ENCODE results near the gene TBL1XR1. TPM values are rescaled to one million over a fixed set of nuclear protein-coding genes. Genes with fewer than 3 reads are reported as not detected.

TBL1XR1 gene
- total and polyA plus RNA-seq, 2 of the 4 experiments (the other 2 are of a cell fraction), result 25.2 to 170 TPM

- no peak overlapping the region for H3K4ac ChIP-seq (ENCODE audit: low read depth, low read length)
- H3K18ac ChIP-seq (ENCODE audit: low read depth, low read length), result no peak overlapping the region
- no peak overlapping the region for H4K5ac ChIP-seq (ENCODE audit: low read depth, low read length)
- in situ Hi-C loops (cut with MboI; ENCODE audit: low sequenced_read_pairs) (loop anchor here (10.0 to 25.0 kb wide), 3 partner anchors 297 to 1327 kb away; no protein-coding TSS in a partner anchor), dilution Hi-C loops (cut with HindIII; ENCODE audit: low sequenced_read_pairs, unreplicated experiment) (no loop called here), intact Hi-C loops (cut with micrococcal nuclease) (loop anchor here (10.0 kb wide), 1 partner anchor 767 kb away; no protein-coding TSS in a partner anchor)
- no TSS peak for BruUV-seq (replicated peaks)
- H4K91ac ChIP-seq (ENCODE audit: insufficient read depth, low read depth, low read length), result no peak overlapping the region
- H2BK5ac ChIP-seq (ENCODE audit: low read depth, low read length, poor library complexity, severe bottlenecking), result no peak overlapping the region
- CTCF ChIA-PET, result no interaction called here
- no peak overlapping the region for H4K8ac ChIP-seq (ENCODE audit: low read depth in 2 of 2, low read length in 2 of 2)
- H2AK9ac ChIP-seq (replicated peaks; ENCODE audit: low read depth, low read length, poor library complexity), result no peak overlapping the region
- no peak overlapping the region for H2BK120ac ChIP-seq (ENCODE audit: low read depth, low read length)
- H3K4me1 ChIP-seq (ENCODE audit: control insufficient read depth, insufficient read depth, low read length), result peaks cover 2% of the 10 kb centered on the region; the same call in 1 of the 2 replicates
- H3K27me3 ChIP-seq (ENCODE audit: control insufficient read depth, insufficient read depth, low read length), result no peaks in the 10 kb centered on the region
- no peak overlapping the region for H2AK5ac ChIP-seq (ENCODE audit: low read depth, low read length)
- H3K9me1 ChIP-seq (ENCODE audit: insufficient read depth, low read length), result no peaks in the 10 kb centered on the region; the same call in 1 of the 2 replicates
- H3K36me3 ChIP-seq (ENCODE audit: control insufficient read depth, insufficient read depth, low read length), result peaks cover 3% of the 10 kb centered on the region
- H3K4me2 ChIP-seq (ENCODE audit: low read depth, low read length), result no peak overlapping the region
- DNase-seq, result peak; percentile 24
- no peak overlapping the region for H3K23ac ChIP-seq (ENCODE audit: low read depth, low read length)
- no peak overlapping the region for H2BK15ac ChIP-seq (ENCODE audit: low read depth, low read length)
- no peaks in the 10 kb centered on the region for H3K9me3 ChIP-seq (ENCODE audit: control insufficient read depth, insufficient read depth, low read length)
- H3K14ac ChIP-seq (replicated peaks; ENCODE audit: low read depth, low read length), result no peak overlapping the region
- no peak overlapping the region for H3K56ac ChIP-seq (ENCODE audit: extremely low read depth, insufficient read depth, low read length)
- H2AFZ ChIP-seq (replicated peaks; ENCODE audit: low read length, poor library complexity), result no peak overlapping the region
- no peak overlapping the region for H3K4me3 ChIP-seq (ENCODE audit: insufficient read depth, low read depth, low read length)
- H2BK20ac ChIP-seq (ENCODE audit: low read depth, low read length), result no peak overlapping the region
- TF ChIP-seq MXI1 (IDR thresholded peaks at IDR 0.05; ENCODE audit: borderline replicate concordance, low read depth, low read length) (no peak), RFX5 (IDR thresholded peaks at IDR 0.05; ENCODE audit: low read depth, low read length) (no peak), CEBPB (IDR thresholded peaks at IDR 0.05; ENCODE audit: low read depth, low read length) (no peak), ELK1 (IDR thresholded peaks at IDR 0.05; ENCODE audit: borderline replicate concordance, low read depth, low read length) (no peak), NFE2L2 (IDR thresholded peaks at IDR 0.05; ENCODE audit: low read depth, low read length) (no peak), SMC3 (IDR thresholded peaks at IDR 0.05; ENCODE audit: low read depth, low read length) (no peak), BHLHE40 (IDR thresholded peaks at IDR 0.05; ENCODE audit: low read depth, low read length) (no peak), CTCF (conservative IDR thresholded peaks at IDR 0.05; ENCODE audit: low read depth, low read length) (no peak), POLR2A (IDR thresholded peaks at IDR 0.05; ENCODE audit: low read depth, low read length) (no peak), MAFK (IDR thresholded peaks at IDR 0.05; ENCODE audit: low read depth, low read length) (no peak), MAZ (IDR thresholded peaks at IDR 0.05; ENCODE audit: borderline replicate concordance, low read depth, low read length) (no peak), FOS (IDR thresholded peaks at IDR 0.05; ENCODE audit: low read depth, low read length) (no peak), CHD1 (IDR thresholded peaks at IDR 0.05; ENCODE audit: low read depth, low read length) (no peak)
- H4K20me1 ChIP-seq (ENCODE audit: insufficient read depth, low read length), result no peaks in the 10 kb centered on the region; the same call in 1 of the 2 replicates
- WGBS, 2 experiments (ENCODE audit: extremely low coverage in 2 of 2, insufficient read length in 1 of 2), result 100% methylated on average over 1 of the region's 4 CpGs; no CpG with 5 or more reads in 1 of the 2 experiments
- H3K79me1 ChIP-seq (ENCODE audit: low read depth in 1 of 2, low read length in 2 of 2), result peaks cover 31 to 66% of the 10 kb centered on the region in 2 experiments; a peak in 3 of 4 replicates
- no peak for ATAC-seq (ENCODE audit: low read depth)
- H3K9ac ChIP-seq (ENCODE audit: low read depth, low read length), result no peak overlapping the region
- POLR2A ChIA-PET (ENCODE audit: unreplicated experiment), result no interaction called here
- H3K27ac ChIP-seq (ENCODE audit: insufficient read depth, low read length), result no peak overlapping the region
Observed at GRCh38 chr3:177057768-177058167, 139.5 kb downstream of the TBL1XR1 start.

Measured in IMR-90 (cell line).